ENCODE data around the gene AKAP1.

The AKAP1 gene, protein sequence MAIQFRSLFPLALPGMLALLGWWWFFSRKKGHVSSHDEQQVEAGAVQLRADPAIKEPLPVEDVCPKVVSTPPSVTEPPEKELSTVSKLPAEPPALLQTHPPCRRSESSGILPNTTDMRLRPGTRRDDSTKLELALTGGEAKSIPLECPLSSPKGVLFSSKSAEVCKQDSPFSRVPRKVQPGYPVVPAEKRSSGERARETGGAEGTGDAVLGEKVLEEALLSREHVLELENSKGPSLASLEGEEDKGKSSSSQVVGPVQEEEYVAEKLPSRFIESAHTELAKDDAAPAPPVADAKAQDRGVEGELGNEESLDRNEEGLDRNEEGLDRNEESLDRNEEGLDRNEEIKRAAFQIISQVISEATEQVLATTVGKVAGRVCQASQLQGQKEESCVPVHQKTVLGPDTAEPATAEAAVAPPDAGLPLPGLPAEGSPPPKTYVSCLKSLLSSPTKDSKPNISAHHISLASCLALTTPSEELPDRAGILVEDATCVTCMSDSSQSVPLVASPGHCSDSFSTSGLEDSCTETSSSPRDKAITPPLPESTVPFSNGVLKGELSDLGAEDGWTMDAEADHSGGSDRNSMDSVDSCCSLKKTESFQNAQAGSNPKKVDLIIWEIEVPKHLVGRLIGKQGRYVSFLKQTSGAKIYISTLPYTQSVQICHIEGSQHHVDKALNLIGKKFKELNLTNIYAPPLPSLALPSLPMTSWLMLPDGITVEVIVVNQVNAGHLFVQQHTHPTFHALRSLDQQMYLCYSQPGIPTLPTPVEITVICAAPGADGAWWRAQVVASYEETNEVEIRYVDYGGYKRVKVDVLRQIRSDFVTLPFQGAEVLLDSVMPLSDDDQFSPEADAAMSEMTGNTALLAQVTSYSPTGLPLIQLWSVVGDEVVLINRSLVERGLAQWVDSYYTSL

DNA sequence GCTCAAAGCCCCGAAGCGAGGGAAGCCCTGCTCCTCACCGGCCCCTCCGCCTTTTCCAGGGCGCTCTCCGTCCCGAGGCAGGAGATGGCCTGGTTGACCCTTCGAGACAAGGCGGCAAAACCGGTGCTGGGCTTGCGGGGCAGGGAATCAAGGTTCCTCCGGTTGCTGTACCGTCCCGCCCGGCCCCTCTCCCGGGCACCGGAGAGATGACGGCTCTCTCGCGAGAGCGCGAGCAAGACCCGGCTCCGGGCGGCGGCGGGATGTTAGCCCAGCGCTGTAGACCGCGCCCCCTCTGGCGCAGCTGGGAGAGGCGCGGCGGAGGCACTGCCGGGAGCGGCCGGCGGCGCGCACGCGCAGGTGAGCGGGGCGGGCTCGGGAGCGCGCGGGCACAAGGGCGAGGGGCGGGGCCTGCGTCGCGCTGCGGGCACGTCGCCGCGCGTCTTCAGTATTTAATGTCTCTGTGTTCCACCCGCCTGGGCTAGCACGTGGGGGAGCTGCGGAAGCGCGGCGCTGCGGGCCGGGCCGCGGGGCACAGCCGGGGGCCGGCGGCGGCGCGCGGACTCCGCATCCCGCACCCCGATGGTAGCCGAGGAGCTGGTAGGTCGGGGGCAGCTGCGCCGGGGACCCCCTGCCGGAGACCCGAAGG, at the start of gene AKAP1:
Gene AKAP1 (plus strand): TSS at position 445 of the 646 bp plus-strand sequence. CDS start 20,219 bp downstream, outside the sequence.
- peak; percentile 94 for DNase-seq (ENCODE audit: low read depth)

DNA sequence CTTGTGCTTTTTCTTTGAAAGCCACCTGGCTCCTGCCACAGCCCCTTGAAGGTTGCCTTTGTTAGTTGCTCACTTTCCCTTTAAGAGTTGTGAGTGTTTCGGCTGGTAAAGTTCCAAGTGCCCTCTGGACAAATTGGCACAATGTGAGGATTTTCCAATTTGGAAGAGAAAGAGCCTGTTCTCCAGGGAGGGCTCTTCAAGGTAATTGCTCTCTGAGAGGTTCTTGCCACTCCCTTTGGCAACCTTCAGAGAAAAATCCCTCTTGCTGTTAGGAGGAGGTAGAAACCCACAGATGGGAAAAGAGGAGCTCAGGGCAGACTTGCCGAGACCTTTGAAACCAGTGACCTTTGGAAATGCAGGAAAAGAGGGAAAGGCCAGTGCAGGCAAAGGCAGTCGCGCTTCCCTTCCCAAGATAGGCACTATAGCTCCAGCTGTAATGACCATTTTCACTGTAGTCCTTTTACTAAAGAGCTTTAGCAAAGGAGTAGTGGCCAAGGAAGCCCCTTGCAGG, 49.0 kb upstream of the AKAP1 start:
- DNase-seq (ENCODE audit: low read depth) = no peak

DNA sequence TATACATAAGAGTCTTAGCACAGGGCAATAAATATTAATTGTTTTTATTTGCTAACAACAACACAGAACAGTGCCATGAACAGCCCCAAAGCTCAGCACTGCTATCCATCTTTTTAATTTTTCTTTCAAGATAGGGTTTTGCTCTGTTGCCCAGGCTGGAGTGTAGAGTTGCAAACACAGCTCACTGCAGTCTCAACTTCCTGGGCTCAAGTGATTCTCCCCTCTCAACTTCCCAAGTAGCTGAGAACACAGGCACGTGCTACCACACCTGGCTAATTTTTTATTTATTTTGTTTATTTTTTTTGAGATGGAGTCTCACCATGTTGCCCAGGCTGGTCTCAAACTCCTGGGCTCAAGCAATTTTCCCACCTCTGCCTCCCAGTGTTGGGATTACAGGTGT, 47.6 kb upstream of the AKAP1 start:
- no peak for DNase-seq (ENCODE audit: low read depth)

DNA sequence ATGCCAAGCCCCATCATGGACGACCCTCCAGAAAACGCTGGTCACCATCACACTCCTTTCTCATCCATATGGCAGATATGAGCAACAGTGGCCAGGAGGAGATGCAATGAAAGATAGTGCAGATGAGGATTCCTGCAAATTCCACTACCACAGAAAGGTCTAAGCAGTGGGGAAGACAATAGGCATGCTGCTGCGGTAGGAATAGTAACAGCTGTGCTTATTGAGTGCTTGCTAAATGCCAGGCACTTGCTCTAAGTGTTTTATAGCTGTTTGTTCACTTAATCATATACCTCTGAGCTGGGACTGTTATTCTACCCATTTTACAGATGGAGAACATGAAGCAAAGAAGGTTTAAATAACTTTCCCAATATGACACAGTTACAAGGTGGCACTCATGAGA, 46.6 kb upstream of the AKAP1 start:
- no peak for DNase-seq (ENCODE audit: low read depth)

DNA sequence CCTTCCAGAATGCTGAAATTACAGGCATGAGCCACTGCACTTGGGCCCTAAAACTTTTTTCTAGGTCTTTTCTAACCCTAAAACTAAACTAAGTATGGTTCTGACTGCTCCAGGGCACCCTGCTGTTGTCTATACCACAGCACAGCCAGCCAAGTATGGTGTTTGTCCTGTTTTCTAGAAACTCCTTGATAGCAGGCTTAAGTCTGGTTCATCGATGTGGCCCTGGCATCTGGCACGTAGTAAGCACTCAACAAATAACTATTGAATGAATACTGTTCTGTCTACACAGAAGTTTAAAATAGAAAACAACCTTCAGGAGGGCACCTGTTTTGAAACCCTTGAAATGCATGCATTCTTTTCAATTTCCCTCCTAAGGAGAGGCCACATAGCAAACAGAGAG, 44.5 kb upstream of the AKAP1 start:
- no peak for DNase-seq (ENCODE audit: low read depth)

DNA sequence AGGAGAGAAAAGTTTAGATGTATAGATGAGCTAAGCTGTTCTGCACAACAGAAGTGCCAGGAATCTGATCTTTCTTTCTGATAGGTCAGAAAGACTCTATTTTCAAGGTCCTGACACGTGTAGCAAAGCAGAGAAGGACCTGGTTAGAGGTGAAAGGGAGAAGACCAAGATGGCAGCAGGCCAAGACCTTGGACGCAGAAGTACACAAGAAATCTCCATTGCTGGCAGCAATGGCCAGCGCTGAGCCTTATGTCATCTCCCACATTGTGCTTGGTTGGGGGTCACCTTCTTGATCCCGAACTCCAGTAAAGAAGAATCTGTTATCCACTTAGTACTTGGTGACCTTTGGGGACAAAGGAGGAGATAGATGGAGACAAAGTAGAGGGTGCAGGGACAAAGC, 41.8 kb upstream of the AKAP1 start:
- no peak for DNase-seq (ENCODE audit: low read depth)

DNA sequence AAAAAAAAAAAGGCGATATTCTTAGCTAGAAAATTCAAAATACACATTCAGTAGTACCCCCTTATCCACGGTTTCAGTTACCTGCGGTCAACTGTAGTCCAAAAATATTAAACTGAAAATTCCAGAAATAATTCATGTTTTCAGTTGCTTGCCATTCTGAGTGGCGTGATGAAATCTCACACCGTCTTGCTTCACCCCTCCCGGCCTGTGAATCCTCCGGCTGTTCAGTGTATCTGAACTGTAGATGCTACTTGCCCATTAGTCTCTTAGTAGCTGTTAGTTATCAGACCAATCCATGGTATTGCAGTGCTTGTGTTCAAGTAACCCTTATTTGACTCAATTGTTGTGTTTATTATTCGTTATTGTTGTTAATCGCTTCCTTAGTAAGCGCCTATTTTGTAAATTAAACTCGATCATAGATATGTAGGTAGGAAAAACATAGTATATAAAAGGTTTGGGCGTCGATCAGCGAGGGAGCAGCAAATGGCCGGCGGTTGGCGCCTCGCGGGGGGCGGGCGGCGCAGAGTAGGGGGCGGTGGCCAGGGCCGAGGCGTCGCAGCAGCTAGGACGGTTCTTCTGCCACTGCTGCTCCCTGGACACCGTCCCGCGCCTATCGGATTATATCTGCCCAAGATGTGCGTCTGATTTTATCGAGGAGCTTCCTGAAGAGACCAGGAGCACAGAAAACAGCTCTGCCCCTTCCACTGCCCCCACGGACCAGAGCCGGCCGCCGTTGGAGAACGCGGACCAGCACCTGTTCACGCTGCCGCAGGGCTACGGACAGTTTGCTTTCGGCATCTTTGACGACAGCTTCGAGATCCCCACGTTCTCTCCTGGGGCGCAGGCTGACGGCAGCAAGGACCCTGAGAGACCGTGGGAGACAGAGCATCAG, 39.8 kb upstream of the AKAP1 start:
- no peak for DNase-seq (ENCODE audit: low read depth)

DNA sequence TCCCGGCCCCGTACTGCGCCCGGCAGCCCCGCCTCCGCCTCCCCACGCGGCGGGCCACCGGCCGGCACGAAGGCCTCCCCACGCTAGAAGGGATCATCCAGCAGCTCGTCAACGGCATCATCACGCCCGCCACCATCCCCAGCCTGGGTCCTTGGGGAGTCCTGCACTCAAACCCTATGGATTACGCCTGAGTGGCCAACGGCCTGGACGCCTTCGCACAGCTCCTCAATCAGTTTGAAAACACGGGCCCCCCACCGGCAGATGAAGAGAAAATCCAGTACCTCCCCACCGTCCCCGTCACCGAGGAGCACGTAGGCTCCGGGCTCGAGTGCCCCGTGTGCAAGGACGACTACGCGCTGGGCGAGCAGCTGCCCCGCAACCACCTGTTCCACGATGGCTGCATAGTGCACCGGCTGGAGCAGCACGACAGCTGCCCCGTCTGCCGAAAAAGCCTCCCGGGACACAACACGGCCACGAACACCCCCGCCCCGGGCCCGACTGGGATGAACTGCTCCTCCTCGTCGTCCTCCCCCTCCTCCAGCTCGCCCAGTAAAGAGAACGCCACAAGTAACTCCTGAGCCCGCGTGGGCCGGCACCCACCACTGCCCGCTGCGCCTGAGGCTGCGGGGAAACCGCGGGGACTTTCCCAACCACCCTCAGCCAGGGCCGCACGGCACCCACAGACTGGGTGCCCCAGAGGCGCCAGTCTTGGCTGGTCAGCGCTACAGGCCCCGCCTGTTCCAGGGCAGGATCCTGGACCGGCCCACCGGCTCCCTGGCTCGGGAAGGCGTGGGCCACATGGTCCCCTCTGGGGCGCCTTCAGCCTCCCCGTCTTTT, 39.0 kb upstream of the AKAP1 start:
- no peak for DNase-seq (ENCODE audit: low read depth)

DNA sequence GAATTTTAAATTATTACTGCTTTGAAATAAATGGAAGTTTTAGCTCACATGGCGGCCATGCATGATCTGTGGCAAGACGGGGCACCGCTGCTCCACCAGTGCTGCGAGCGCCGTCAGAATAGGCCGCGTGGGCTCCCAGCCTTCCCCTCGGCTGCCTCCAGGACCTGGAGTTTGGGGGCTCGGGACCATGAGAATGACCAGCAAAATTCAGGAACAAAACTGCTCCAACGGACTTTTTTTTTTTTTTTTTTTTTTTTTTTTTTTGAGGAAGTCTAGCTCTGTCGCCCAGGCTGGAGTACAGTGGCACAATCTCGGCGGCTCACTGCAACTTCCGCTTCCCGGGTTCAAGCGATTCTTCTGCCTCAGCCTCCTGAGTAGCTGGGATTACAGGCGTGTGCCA, 38.3 kb upstream of the AKAP1 start:
- no peak for DNase-seq (ENCODE audit: low read depth)

DNA sequence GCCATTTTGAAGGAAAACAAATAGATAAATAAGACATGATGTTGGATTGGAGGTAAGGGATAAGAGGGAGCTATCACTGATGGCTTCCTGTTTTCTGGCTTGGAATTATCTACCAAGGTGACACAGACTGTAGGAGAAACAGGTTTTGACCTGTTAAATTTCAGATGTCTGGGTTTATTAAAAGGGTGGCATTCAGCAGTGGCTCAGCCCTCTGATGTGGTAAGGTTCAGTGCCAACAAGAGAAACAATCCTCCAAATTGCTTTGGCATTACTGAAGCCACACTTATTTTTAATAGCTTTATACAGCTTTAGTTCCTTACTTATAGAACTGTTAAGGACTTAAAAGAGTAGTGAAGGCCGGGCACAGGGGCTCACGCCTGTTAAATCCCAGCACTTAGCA, 37.0 kb upstream of the AKAP1 start:
- DNase-seq (ENCODE audit: low read depth) = no peak

DNA sequence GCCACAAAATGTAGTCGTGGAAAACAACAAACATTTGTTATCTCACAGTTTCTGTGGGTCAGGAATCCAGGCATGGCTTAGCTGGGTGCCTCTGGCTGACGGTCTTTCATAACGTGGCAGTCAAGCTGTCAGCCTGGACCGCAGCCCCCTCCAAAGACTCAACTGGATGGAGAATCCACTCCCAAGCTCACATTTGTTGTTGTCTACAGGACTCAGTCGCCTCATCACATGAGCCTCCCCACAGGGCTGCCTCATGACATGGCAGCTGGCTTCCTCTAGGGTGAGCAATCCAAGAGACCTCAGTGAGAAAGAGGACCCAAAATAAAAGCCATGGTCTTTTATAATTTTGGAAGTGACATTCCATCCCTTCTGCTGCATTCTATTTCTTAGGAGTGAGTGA, 34.7 kb upstream of the AKAP1 start:
- DNase-seq (ENCODE audit: low read depth) = no peak

DNA sequence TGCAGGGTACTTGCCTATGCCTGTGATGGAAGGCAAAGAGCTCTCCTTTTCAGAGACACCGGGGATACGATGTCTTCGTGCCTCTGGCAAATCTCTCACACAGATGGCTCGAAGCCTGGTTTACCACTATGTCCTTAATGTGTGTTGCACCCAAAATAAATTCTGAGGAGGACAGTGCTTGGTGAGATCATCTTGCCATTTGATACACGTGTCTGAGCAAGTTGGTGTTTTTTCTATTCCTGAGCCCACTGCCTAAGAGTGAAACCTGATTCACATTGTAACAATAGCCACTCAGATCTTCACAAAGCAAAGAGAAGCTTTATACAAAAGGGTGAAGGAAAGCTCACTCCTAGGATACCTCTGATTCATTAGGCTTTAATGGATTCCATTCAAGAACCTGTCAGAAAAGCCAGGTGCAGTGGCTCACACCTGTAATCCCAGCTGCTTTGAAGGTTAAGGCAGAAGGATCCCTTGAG, 33.1 kb upstream of the AKAP1 start:
- no peak for DNase-seq (ENCODE audit: low read depth)

DNA sequence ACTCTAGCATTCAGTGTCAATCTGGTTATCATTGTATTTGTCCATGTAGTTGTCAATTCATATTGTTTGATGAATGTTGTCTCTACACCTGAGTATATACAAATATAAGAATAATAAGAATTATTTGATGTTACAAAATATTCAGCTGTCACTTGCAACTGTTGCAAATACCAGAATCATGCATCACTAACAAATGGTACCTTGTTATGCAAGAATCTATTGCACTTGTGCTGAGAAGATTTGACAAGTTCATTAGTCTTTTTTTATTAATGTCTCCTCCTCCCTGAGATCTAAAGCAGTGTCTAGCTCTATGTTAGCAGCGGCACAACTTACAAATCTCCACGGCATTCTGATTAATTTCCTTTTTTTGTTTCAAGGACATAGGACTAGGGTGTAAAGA, 22.2 kb upstream of the AKAP1 start:
- DNase-seq (ENCODE audit: low read depth) = no peak

DNA sequence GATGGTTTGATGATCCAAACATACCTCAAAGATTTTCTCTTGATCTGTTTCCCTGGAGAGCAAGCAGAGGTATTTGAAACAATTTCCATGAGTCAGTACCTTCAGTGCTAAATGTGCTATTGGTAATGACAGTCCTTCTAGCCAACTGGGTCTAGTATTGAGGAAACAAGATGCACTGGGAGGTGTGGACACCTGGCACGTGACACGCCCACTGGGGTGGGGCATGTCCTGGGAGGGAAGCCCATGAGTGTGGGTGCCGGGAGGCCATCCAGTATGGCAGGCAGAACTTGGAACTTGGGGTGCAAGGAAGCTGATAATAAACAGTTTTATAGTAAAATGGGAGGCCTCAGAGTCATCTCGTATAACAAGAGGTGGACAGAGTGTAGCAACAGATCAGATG, 17.9 kb upstream of the AKAP1 start:
- DNase-seq (ENCODE audit: low read depth) = no peak

DNA sequence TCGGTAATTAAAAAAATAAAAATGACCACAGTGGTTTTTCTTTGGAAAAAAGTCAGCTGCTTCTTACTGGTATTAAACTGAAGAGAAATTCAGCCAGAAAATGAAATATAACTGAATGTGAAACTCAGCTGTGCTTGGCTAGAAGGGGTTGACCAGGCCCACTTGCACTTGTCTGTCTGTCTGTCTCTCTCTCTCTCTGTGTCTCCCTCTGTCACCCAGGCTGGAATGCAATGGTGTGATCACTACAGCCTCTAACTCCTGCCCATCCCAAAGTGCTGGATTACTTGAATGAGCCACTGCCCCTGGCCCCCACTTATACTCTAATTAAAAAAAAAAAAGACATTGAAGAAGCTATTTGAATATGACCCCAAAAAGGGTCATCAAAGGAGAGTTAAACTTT, 17.3 kb upstream of the AKAP1 start:
- no peak for DNase-seq (ENCODE audit: low read depth)

DNA sequence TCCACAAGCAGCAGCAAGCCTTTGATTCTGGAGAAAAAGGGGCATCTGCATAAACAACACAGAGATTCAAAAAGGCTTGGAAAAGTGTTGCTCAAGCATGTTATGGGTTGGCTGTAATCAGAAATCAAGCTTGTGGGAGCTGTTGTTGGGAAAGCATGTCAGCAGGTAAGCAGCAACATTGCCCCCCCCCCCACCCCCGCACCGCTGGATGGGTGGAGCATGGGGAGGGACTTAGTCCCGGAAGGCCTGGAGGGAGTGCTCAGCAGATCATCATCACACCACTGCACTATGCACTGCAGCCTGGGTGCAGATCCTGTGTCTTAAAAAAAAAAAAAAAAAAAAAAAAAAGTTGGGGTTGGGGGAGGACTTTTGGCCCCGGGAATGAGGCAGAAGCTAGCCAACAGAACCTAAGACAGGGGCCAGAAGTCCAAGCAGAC, 16.8 kb upstream of the AKAP1 start:
- DNase-seq (ENCODE audit: low read depth) = no peak

DNA sequence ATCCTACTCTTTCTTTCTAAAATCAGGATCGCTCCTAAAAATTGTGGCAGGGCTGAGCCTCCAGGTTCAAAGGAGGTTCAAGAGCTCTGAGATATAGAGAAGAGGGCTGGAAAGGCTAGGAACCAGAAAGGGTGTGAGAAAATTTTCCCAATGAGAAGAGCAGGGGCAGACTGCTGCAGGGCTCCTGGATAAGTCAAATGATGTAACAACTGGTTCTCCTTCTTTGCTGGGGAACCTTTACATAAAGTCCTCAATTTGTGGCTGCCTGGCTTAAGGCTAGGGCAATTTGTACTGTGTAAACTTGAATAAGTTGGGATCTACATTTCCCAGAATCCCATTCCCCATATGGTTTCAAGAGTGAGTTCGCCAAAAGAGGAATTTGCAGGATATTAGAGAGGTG, 16.3 kb upstream of the AKAP1 start:
- no peak for DNase-seq (ENCODE audit: low read depth)

DNA sequence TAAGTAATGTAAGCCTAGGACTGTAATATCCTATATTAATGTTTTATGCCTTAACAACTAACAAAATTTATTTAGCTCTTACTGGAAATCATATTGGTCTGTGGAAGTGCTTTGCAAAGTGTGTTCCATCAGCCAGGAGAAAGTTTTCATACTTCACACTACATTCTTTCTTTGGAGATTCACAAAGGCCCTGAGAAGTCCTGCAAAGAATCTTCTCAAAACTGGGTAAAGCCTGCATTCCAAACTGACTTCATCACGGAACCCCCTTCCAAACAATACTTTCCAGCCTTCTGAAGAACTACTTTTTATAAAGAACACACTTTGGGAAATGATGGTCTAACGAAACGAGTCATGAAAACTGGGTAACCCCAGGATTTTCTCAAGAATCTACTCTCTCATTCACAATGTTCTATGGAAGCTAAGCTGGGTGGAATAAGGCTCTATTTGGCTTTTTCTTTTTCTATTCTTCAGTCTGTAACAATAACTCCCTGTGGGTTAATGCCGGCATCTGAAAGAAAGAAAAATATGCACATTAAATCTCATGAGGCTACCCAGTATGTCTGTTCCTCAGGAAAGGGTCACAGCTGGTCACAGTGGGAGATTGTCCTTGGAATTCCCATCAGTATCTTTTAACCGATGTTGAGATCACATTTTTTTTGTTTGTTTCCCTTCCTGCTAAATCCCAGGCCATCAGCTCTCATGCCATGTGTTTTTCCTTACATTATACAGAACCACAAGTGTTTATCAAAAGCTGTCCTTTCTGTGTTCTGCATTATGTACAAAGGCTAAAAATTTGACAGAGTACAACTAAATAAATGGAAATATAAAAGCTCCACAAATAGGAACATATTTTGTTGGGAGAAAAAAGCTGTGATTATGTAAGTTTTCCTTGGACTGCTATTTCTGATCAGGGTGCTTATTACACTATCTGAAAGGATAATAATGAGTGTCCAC, 12.8 kb upstream of the AKAP1 start:
- no peak for DNase-seq (ENCODE audit: low read depth)

DNA sequence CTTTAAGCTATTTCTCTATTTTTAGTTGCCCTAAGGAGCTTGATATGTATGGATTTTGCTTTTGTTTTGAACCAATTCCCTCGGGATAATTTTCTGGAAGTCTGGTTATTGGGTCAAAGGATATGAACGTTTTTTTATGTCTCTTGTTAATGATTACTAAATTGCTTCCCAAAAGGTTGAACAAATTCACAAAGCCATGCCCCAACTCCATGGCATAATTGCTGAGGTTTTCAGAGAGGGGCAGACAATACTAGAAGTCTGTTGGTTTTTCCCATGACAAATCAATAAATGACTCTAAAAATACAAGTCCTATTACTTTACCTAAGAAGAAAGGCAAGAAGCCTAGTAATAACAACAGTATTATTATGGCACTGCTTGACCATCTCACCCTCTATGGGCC, 11.4 kb upstream of the AKAP1 start:
- no peak for DNase-seq (ENCODE audit: low read depth)
